K562 (cell line): ENCODE results near the gene CHM. TPM values are rescaled to one million over a fixed set of nuclear protein-coding genes. Genes with fewer than 3 reads are reported as not detected.

Source experiments
- ATAC-seq: fragments of 200-7000 bp; cut with Tn5 transposase; 3 replicates; pipeline ENCODE4 v1.9.1; 2020; ENCODE audit warnings: moderate library complexity
- BruUV-seq: library from RNA; stranded (reverse); fragments of 400-500 nt; replicated peaks from 2 replicates; lab custom pipeline; 2021; lab: Mats Ljungman, UMichigan
- CTCF ChIA-PET: fragments of 300-600 bp; formaldehyde crosslinking; extraction: SDS; loops from one replicate; lab custom pipeline; 2021; ENCODE audit warnings: low intra/inter-chr PET ratio; lab: Yijun Ruan, JAX
- POLR2A ChIA-PET: fragments of 300-600, 350-650 bp; sonication (Branson Sonifier 250); formaldehyde crosslinking; extraction: SDS; loops from one replicate; lab custom pipeline; 2021; ENCODE audit warnings: antibody characterized with exemption, inconsistent platforms; lab: Yijun Ruan, JAX
- DNase-seq, 4 experiments: peaks; one replicate each; pipeline versions ENCODE4 v3.0.0 to v3.0.0-alpha.2; 2011 to 2018; ENCODE audit warnings: low spot score in 3 of 4, mixed read lengths in 3 of 4; ENCODE audit errors: extremely low read depth in 1 of 4
- FAIRE-seq: peaks from 2 replicates; lab custom pipeline; 2011; peaks lifted over from hg19 to GRCh38; lab: Jason Lieb, UNC
- H2AFZ ChIP-seq: 2 replicates; pipeline ENCODE4 v1.6.0; 2011; ENCODE audit warnings: low read depth, low read length, control low read depth, inconsistent platforms
- H3K27ac ChIP-seq: fragments of 200-600 bp; 3 replicates; pipeline ENCODE4 v1.8.0; 2011; ENCODE audit warnings: low read depth, mild to moderate bottlenecking, control low read depth, inconsistent platforms, low read length, moderate library complexity, mixed read lengths; ENCODE audit errors: extremely low read depth
- H3K27me3 ChIP-seq, 2 experiments: fragments of 300-600 bp in 1 of 2; 2 replicates in 1 of 2; 3 replicates in 1 of 2; pipeline versions ENCODE4 v1.6.0 to v1.8.0; 2011; ENCODE audit warnings: inconsistent platforms in 2 of 2, low read length in 2 of 2, mild to moderate bottlenecking in 1 of 2, mixed read lengths in 1 of 2, moderate library complexity in 1 of 2; ENCODE audit not compliant: control insufficient read depth in 2 of 2, insufficient read depth in 2 of 2
- H3K36me3 ChIP-seq: fragments of 300-600 bp; 3 replicates; pipeline ENCODE4 v1.8.0; 2011; ENCODE audit warnings: mild to moderate bottlenecking, low read length, inconsistent platforms; ENCODE audit not compliant: control insufficient read depth, insufficient read depth
- H3K4me1 ChIP-seq, 2 experiments: fragments of 200-600 bp in 1 of 2; replicated peaks in 1 of 2; 2 replicates in 1 of 2; 3 replicates in 1 of 2; pipeline versions ENCODE4 v1.5.1 to v1.8.0; 2011; ENCODE audit warnings: inconsistent platforms in 2 of 2, low read length in 2 of 2, mild to moderate bottlenecking in 1 of 2, mixed read lengths in 1 of 2, moderate library complexity in 1 of 2; ENCODE audit not compliant: control insufficient read depth in 2 of 2, insufficient read depth in 2 of 2
- H3K4me2 ChIP-seq: 2 replicates; pipeline ENCODE4 v1.6.1; 2011; ENCODE audit warnings: low read length, control low read depth, inconsistent platforms, mixed read lengths; ENCODE audit not compliant: insufficient read depth
- H3K4me3 ChIP-seq: fragments of 200-600 bp; sonication (generic), shearing (Covaris generic); 2 replicates; pipeline ENCODE4 v1.5.1; 2016; ENCODE audit warnings: control low read depth, inconsistent platforms
- H3K79me2 ChIP-seq: fragments of 200-600 bp; 3 replicates; pipeline ENCODE4 v1.8.0; 2011; ENCODE audit warnings: low read length, inconsistent platforms; ENCODE audit not compliant: control insufficient read depth, insufficient read depth
- H3K9ac ChIP-seq, 2 experiments: 2 replicates each; pipeline versions ENCODE4 v1.6.0 to v1.6.1; 2011; ENCODE audit warnings: low read depth in 2 of 2, low read length in 2 of 2, control low read depth in 1 of 2, inconsistent platforms in 1 of 2, mild to moderate bottlenecking in 1 of 2, mixed read lengths in 1 of 2; ENCODE audit not compliant: insufficient read depth in 1 of 2
- H3K9me1 ChIP-seq: one replicate; pipeline ENCODE4 v1.6.0; 2011; ENCODE audit warnings: inconsistent platforms, mild to moderate bottlenecking, low read length, moderate library complexity; ENCODE audit not compliant: control insufficient read depth, insufficient read depth
- H3K9me3 ChIP-seq: replicated peaks from 2 replicates; pipeline ENCODE4 v1.5.1; 2011; ENCODE audit warnings: low read depth, low read length, inconsistent platforms; ENCODE audit not compliant: control insufficient read depth, insufficient read depth
- H4K20me1 ChIP-seq: replicated peaks from 2 replicates; pipeline ENCODE4 v1.6.1; 2011; ENCODE audit warnings: low read length, inconsistent platforms, mixed read lengths; ENCODE audit not compliant: control insufficient read depth, insufficient read depth
- FOXJ3 ChIP-seq: sonication (generic); formaldehyde crosslinking; IDR thresholded peaks from 2 replicates; pipeline ENCODE4 v1.4.0; 2020; ENCODE audit warnings: mild to moderate bottlenecking, missing genetic modification reagents
- SRSF3 ChIP-seq: fragments of 200-400 bp; formaldehyde crosslinking; IDR thresholded peaks from 2 replicates; pipeline ENCODE4 v1.6.1; 2016; ENCODE audit warnings: mild to moderate bottlenecking, low read length, moderate library complexity; ENCODE audit not compliant: insufficient read depth
- TGIF2 ChIP-seq: sonication (generic); formaldehyde crosslinking; IDR thresholded peaks from 2 replicates; pipeline ENCODE4 v1.8.1; 2022; ENCODE audit warnings: mild to moderate bottlenecking, missing genetic modification reagents, moderate library complexity
- ZBTB1 ChIP-seq: sonication (generic); formaldehyde crosslinking; IDR thresholded peaks from 2 replicates; pipeline ENCODE4 v1.8.1; 2023; ENCODE audit warnings: missing genetic modification reagents, low read depth, mild to moderate bottlenecking, borderline replicate concordance
- ZBTB17 ChIP-seq: fragments of 450-650 bp; formaldehyde crosslinking; IDR thresholded peaks from 2 replicates; pipeline ENCODE4 v1.4.0; 2020; ENCODE audit warnings: mild to moderate bottlenecking
- WGBS: fragments of 100-300 bp; shearing (Covaris generic); methylation state at CpG from one replicate; pipeline ENCODE4 v1.1.6; 2016; ENCODE audit warnings: low coverage, mixed read lengths; ENCODE audit not compliant: insufficient coverage; ENCODE audit errors: missing lambda C conversion rate; 5-methylcytosine and 5-hydroxymethylcytosine counted together
- in situ Hi-C: fragments of 300-500 bp; cut with MboI; formaldehyde crosslinking; loops from 4 replicates; pipeline ENCODE4 v1.15.0; 2018; ENCODE audit warnings: inconsistent platforms, mixed read lengths
- intact Hi-C: fragments of 100-400 bp; cut with micrococcal nuclease; formaldehyde crosslinking; loops from 2 replicates; pipeline ENCODE4 v1.14.2; 2022
- polyA plus RNA-seq, 8 experiments: library from polyadenylated mRNA; depleted of rRNA in 4 of 8; stranded (reverse) in 5 of 8; unstranded in 3 of 8; fragments of >200 nt; fragmentation: Nextera tagmentation in 2 of 8; fragmentation: Illumina TruSeq in 1 of 8; extraction: Ambion mirVana in 2 of 8; extraction: Trizol in 1 of 8; gene quantifications; 2 replicates each; pipeline versions ENCODE4 v1.2.1 to v1.2.3, GENCODE V29; 2011 to 2014; ENCODE audit warnings: inconsistent platforms in 1 of 8, missing spikeins in 1 of 8
- total RNA-seq, 7 experiments: library from RNA; depleted of rRNA in 6 of 7; stranded (reverse); fragments of >200 nt in 6 of 7; fragmentation: Illumina TruSeq in 2 of 7; extraction: Trizol in 2 of 7; gene quantifications; 2 replicates each; pipeline versions ENCODE4 v1.2.1 to v1.2.3, GENCODE V29; 2011 to 2021; ENCODE audit warnings: low replicate concordance in 1 of 7
- TF ChIP-seq, protein P1 (sequence below), 2 experiments: fragments of 450-650 bp in 1 of 2; sonication (generic) in 1 of 2; formaldehyde crosslinking in 1 of 2; IDR thresholded peaks in 1 of 2; conservative IDR thresholded peaks in 1 of 2; 2 replicates each; pipeline versions ENCODE4 v1.6.1 to v1.8.1; 2016 to 2023; ENCODE audit warnings: mild to moderate bottlenecking in 2 of 2, moderate library complexity in 2 of 2, inconsistent platforms in 1 of 2, missing genetic modification reagents in 1 of 2
- TF ChIP-seq, protein P2 (sequence below): fragments of 150-350 bp; conservative IDR thresholded peaks from 2 replicates; pipeline ENCODE4 v1.6.1; 2014; ENCODE audit warnings: low read length
- TF ChIP-seq, protein P3 (sequence below): fragments of 450-650 bp; IDR thresholded peaks from 2 replicates; pipeline ENCODE4 v1.6.1; 2016; ENCODE audit warnings: mild to moderate bottlenecking
- TF ChIP-seq, protein P4 (sequence below): fragments of 250-450 bp; sonication (Bioruptor Pico); IDR thresholded peaks from 2 replicates; pipeline ENCODE4 v1.8.0; 2021; ENCODE audit warnings: moderate library complexity, mild to moderate bottlenecking, inconsistent platforms

CHM gene
- total and polyA plus RNA-seq, 9 of the 15 experiments (the other 6 are each of a cell fraction or from before 2014, with no cell fraction given) = 2.2 to 9.0 (median 4.6) TPM

DNA sequence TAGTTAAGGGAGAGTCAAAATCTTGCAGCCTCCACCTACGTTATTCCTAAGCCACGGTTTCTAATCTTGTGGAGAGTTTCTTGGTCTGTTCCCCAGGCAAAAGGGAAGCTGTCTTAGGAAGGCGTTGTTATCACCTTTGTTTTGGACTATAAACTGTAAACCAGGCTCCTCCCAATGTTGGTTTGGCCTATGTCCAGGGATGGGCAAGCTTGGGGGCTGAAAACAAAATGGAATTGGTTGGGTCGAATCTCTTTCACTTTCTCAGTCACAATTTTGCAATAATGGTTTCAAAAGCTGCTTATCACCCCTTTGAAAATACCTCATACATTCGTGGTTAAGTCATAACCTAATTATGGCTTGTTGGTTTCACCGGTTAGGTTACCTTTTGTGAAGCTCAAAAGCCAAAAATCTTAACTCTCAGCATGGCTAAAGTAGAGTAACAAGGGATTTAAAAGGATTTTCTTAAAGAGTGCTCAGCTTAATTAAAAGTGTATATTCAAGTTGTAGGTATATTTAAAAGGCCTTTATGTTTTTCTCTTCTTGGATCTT lies 232.1 kb downstream of the CHM start:
- WGBS = 0% methylated on average over 6 of the region's 6 CpGs
- no peaks in the 10 kb centered on the region for H3K79me2 ChIP-seq
- intact Hi-C loops = no loop called here
- no peak overlapping the region for H2AFZ ChIP-seq
- BruUV-seq = no TSS peak
- no peak overlapping the region for H3K9ac ChIP-seq
- no peaks in the 10 kb centered on the region for H3K36me3 ChIP-seq
- H4K20me1 ChIP-seq = no peaks in the 10 kb centered on the region
- H3K4me1 ChIP-seq = no peaks in the 10 kb centered on the region
- FAIRE-seq (no peak), ATAC-seq (no peak), DNase-seq (no peak)
- H3K4me3 ChIP-seq = no peak overlapping the region
- no peak overlapping the region for H3K27ac ChIP-seq
- POLR2A ChIA-PET = no interaction called here
- H3K9me3 ChIP-seq = no peaks in the 10 kb centered on the region
- no peak for TF ChIP-seq FOXJ3 (CRISPR knock-in tag)
- TF ChIP-seq, protein P1, sequence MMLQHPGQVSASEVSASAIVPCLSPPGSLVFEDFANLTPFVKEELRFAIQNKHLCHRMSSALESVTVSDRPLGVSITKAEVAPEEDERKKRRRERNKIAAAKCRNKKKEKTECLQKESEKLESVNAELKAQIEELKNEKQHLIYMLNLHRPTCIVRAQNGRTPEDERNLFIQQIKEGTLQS (IDR thresholded peaks at IDR 0.05) = no peak
- TF ChIP-seq, protein P1 (CRISPR knock-in tag; conservative IDR thresholded peaks at IDR 0.05) = no peak
- TF ChIP-seq SRSF3 = no peak
- no peak for TF ChIP-seq TGIF2 (CRISPR knock-in tag)
- TF ChIP-seq, protein P2, sequence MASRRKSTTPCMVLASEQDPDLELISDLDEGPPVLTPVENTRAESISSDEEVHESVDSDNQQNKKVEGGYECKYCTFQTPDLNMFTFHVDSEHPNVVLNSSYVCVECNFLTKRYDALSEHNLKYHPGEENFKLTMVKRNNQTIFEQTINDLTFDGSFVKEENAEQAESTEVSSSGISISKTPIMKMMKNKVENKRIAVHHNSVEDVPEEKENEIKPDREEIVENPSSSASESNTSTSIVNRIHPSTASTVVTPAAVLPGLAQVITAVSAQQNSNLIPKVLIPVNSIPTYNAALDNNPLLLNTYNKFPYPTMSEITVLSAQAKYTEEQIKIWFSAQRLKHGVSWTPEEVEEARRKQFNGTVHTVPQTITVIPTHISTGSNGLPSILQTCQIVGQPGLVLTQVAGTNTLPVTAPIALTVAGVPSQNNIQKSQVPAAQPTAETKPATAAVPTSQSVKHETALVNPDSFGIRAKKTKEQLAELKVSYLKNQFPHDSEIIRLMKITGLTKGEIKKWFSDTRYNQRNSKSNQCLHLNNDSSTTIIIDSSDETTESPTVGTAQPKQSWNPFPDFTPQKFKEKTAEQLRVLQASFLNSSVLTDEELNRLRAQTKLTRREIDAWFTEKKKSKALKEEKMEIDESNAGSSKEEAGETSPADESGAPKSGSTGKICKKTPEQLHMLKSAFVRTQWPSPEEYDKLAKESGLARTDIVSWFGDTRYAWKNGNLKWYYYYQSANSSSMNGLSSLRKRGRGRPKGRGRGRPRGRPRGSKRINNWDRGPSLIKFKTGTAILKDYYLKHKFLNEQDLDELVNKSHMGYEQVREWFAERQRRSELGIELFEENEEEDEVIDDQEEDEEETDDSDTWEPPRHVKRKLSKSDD = no peak
- no peak for TF ChIP-seq ZBTB1
- TF ChIP-seq, protein P3, sequence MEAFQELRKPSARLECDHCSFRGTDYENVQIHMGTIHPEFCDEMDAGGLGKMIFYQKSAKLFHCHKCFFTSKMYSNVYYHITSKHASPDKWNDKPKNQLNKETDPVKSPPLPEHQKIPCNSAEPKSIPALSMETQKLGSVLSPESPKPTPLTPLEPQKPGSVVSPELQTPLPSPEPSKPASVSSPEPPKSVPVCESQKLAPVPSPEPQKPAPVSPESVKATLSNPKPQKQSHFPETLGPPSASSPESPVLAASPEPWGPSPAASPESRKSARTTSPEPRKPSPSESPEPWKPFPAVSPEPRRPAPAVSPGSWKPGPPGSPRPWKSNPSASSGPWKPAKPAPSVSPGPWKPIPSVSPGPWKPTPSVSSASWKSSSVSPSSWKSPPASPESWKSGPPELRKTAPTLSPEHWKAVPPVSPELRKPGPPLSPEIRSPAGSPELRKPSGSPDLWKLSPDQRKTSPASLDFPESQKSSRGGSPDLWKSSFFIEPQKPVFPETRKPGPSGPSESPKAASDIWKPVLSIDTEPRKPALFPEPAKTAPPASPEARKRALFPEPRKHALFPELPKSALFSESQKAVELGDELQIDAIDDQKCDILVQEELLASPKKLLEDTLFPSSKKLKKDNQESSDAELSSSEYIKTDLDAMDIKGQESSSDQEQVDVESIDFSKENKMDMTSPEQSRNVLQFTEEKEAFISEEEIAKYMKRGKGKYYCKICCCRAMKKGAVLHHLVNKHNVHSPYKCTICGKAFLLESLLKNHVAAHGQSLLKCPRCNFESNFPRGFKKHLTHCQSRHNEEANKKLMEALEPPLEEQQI = no peak
- TF ChIP-seq ZBTB17 = no peak
- TF ChIP-seq, protein P4, sequence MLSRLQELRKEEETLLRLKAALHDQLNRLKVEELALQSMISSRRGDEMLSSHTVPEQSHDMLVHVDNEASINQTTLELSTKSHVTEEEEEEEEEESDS (CRISPR knock-in tag) = no peak
- H3K9me1 ChIP-seq = no peaks in the 10 kb centered on the region
- CTCF ChIA-PET = no interaction called here
- in situ Hi-C loops = no loop called here
- no peaks in the 10 kb centered on the region for H3K27me3 ChIP-seq
- no peak overlapping the region for H3K4me2 ChIP-seq
